Measurements from ENCODE around the gene YARS1.

DNA sequence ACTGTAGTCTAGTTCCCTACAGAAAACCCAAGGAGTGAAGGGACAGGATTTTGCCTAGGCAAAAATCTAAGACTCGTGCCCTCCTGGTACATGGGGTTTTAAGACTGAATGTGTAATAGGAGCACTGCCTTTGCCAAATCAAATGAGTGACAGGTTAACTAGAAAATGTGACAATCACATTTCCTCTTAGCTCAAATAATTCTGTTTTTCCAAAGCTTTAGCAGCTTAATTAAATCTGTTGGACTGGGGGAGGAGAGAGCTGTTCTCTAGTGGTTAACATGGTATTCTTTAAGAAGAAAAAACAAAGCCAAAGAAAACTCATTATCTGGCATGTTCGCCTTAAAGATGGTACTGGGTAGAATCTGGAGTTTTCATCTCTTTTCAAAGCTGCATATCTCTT is 41.0 kb upstream of the YARS1 start:
- TF ChIP-seq, protein P1, sequence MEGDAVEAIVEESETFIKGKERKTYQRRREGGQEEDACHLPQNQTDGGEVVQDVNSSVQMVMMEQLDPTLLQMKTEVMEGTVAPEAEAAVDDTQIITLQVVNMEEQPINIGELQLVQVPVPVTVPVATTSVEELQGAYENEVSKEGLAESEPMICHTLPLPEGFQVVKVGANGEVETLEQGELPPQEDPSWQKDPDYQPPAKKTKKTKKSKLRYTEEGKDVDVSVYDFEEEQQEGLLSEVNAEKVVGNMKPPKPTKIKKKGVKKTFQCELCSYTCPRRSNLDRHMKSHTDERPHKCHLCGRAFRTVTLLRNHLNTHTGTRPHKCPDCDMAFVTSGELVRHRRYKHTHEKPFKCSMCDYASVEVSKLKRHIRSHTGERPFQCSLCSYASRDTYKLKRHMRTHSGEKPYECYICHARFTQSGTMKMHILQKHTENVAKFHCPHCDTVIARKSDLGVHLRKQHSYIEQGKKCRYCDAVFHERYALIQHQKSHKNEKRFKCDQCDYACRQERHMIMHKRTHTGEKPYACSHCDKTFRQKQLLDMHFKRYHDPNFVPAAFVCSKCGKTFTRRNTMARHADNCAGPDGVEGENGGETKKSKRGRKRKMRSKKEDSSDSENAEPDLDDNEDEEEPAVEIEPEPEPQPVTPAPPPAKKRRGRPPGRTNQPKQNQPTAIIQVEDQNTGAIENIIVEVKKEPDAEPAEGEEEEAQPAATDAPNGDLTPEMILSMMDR (conservative IDR thresholded peaks at IDR 0.05; ENCODE audit: low read depth, low read length), result no peak
- TF ChIP-seq EZH2phosphoT487 (IDR thresholded peaks at IDR 0.05; ENCODE audit: borderline replicate concordance, low read length), result no peak
